GM23338 (cell line): ENCODE data around the gene RAB34. TPM values are rescaled to one million over a fixed set of nuclear protein-coding genes. Genes with fewer than 3 reads are reported as not detected.
A peak's percentile ranks its signal among the peaks of the same experiment; 100 is the strongest.

ENCODE experiments used
- ATAC-seq: fragments of 200-7000 bp; cut with Tn5 transposase; 3 replicates; pipeline ENCODE4 v1.9.1; 2020
- DNase-seq: peaks from one replicate; pipeline ENCODE4 v3.0.0-alpha.2; 2015; ENCODE audit warnings: low spot score
- H2AFZ ChIP-seq: fragments of 200-600 bp; sonication (generic); 2 replicates; pipeline ENCODE4 v1.8.0; 2016; ENCODE audit warnings: antibody characterized with exemption, mild to moderate bottlenecking, moderate library complexity
- H3F3A ChIP-seq: fragments of 200-600 bp; sonication (generic); replicated peaks from 2 replicates; pipeline ENCODE4 v1.8.0; 2017; ENCODE audit warnings: antibody characterized with exemption, mixed run types, low read depth
- H3K27ac ChIP-seq: fragments of 200-600 bp; sonication (generic); 2 replicates; pipeline ENCODE4 v1.6.1; 2016; ENCODE audit warnings: low read depth
- H3K27me3 ChIP-seq: fragments of 200-600 bp; sonication (generic); 2 replicates; pipeline ENCODE4 v1.8.0; 2016; ENCODE audit warnings: mild to moderate bottlenecking, mixed run types, moderate library complexity; ENCODE audit not compliant: insufficient read depth
- H3K36me3 ChIP-seq: fragments of 200-600 bp; sonication (generic); 2 replicates; pipeline ENCODE4 v1.8.0; 2016; ENCODE audit warnings: mild to moderate bottlenecking; ENCODE audit not compliant: insufficient read depth
- H3K4me1 ChIP-seq: fragments of 200-600 bp; sonication (generic); 2 replicates; pipeline ENCODE4 v1.8.0; 2016; ENCODE audit warnings: mild to moderate bottlenecking, moderate library complexity; ENCODE audit not compliant: insufficient read depth
- H3K4me2 ChIP-seq: fragments of 200-600 bp; sonication (generic); 2 replicates; pipeline ENCODE4 v1.7.1; 2017; ENCODE audit warnings: mixed run types
- H3K4me3 ChIP-seq: fragments of 200-600 bp; sonication (generic); 2 replicates; pipeline ENCODE4 v1.6.1; 2016; ENCODE audit warnings: mixed run types
- H3K79me2 ChIP-seq: fragments of 200-600 bp; sonication (generic); replicated peaks from 2 replicates; pipeline ENCODE4 v1.8.0; 2017; ENCODE audit warnings: mild to moderate bottlenecking; ENCODE audit not compliant: insufficient read depth
- H3K9me2 ChIP-seq: fragments of 200-600 bp; sonication (generic); 2 replicates; pipeline ENCODE4 v1.8.0; 2017; ENCODE audit not compliant: insufficient read depth
- H4K20me1 ChIP-seq: fragments of 200-600 bp; sonication (generic); replicated peaks from 2 replicates; pipeline ENCODE4 v1.8.0; 2017; ENCODE audit warnings: mild to moderate bottlenecking; ENCODE audit not compliant: insufficient read depth
- H3K27ac Mint-ChIP-seq: 2 replicates; pipeline ENCODE4 v1.8.0; 2020; ENCODE audit warnings: inconsistent platforms, mild to moderate bottlenecking, moderate library complexity, mixed read lengths
- H3K27me3 Mint-ChIP-seq: 3 replicates; pipeline ENCODE4 v1.8.0; 2022; ENCODE audit warnings: low read depth, mild to moderate bottlenecking, moderate library complexity, mixed read lengths, inconsistent platforms; ENCODE audit not compliant: insufficient read depth, poor library complexity
- H3K36me3 Mint-ChIP-seq: 3 replicates; pipeline ENCODE4 v1.8.0; 2021; ENCODE audit warnings: low read depth, mild to moderate bottlenecking, inconsistent platforms, moderate library complexity, mixed read lengths
- H3K4me1 Mint-ChIP-seq: 3 replicates; pipeline ENCODE4 v1.8.0; 2020; ENCODE audit warnings: mild to moderate bottlenecking, inconsistent platforms, mixed read lengths
- H3K4me3 Mint-ChIP-seq: 3 replicates; pipeline ENCODE4 v1.8.0; 2021; ENCODE audit warnings: moderate library complexity, mild to moderate bottlenecking, inconsistent platforms, mixed read lengths
- H3K9me3 Mint-ChIP-seq: 3 replicates; pipeline ENCODE4 v1.8.0; 2020; ENCODE audit warnings: moderate library complexity, mild to moderate bottlenecking, inconsistent platforms, mixed read lengths
- CTCF ChIP-seq, 2 experiments: fragments of 200-600 bp in 1 of 2; sonication (generic) in 1 of 2; conservative IDR thresholded peaks; 2 replicates each; pipeline versions ENCODE4 v1.5.1 to v1.6.1; 2016 to 2017; ENCODE audit warnings: antibody characterized with exemption in 2 of 2, low read depth in 2 of 2, mild to moderate bottlenecking in 2 of 2, moderate library complexity in 1 of 2
- JUNB ChIP-seq: IDR thresholded peaks from one replicate; pipeline ENCODE4 v1.6.1; 2016; ENCODE audit warnings: antibody characterized with exemption; ENCODE audit not compliant: unreplicated experiment
- POLR2AphosphoS5 ChIP-seq: IDR thresholded peaks from 2 replicates; pipeline ENCODE4 v1.6.1; 2016; ENCODE audit warnings: antibody characterized with exemption, low read depth
- REST ChIP-seq: IDR thresholded peaks from one replicate; pipeline ENCODE4 v1.6.1; 2018; ENCODE audit warnings: antibody characterized with exemption; ENCODE audit not compliant: unreplicated experiment
- STAT1 ChIP-seq: IDR thresholded peaks from one replicate; pipeline ENCODE4 v1.6.1; 2016; ENCODE audit warnings: antibody characterized with exemption; ENCODE audit not compliant: unreplicated experiment
- ZNF462 ChIP-seq: fragments of 250-450 bp; sonication (Bioruptor Pico); IDR thresholded peaks from 2 replicates; pipeline ENCODE4 v1.5.0; 2020; ENCODE audit warnings: mild to moderate bottlenecking, moderate library complexity
- polyA plus RNA-seq: library from polyadenylated mRNA; unstranded; fragments of >200 nt; fragmentation: Nextera tagmentation; extraction: Ambion mirVana; gene quantifications from 2 replicates; pipeline ENCODE4 v1.2.1, GENCODE V29; 2016
- total RNA-seq: library from RNA; depleted of rRNA; stranded (reverse); fragments of >200 nt; shearing (Covaris generic); gene quantifications from 2 replicates; pipeline ENCODE4 v1.2.3, GENCODE V29; 2014

RAB34 gene
- total and polyA plus RNA-seq, 2 experiments from 2014 or later = 184 to 394 TPM

GRCh38 chr17:28712032-28712704 lies 5.5 kb downstream of the RAB34 start:
- no peaks in the 10 kb centered on the region for H3K9me2 ChIP-seq
- H4K20me1 ChIP-seq = peaks cover 10% of the 10 kb centered on the region; the same call in 1 of the 2 replicates
- H3K27ac Mint-ChIP-seq = peak overlapping the region; percentile 97
- peak overlapping the region; percentile 72 for H3K4me3 ChIP-seq
- peaks cover 37% of the 10 kb centered on the region for H3K4me1 Mint-ChIP-seq
- peak overlapping the region; percentile 80 for H2AFZ ChIP-seq
- H3K36me3 Mint-ChIP-seq = peaks cover 54% of the 10 kb centered on the region
- no peaks in the 10 kb centered on the region; the same call in 2 of the 3 replicates for H3K9me3 Mint-ChIP-seq
- H3K27me3 ChIP-seq = no peaks in the 10 kb centered on the region
- ATAC-seq (peak; percentile 42), DNase-seq (peak; percentile 83)
- H3F3A ChIP-seq = peaks cover 53% of the 10 kb centered on the region
- H3K4me3 Mint-ChIP-seq = peak overlapping the region; percentile 97
- H3K27me3 Mint-ChIP-seq = peaks cover 23% of the 10 kb centered on the region
- H3K27ac ChIP-seq = peak overlapping the region; percentile 99
- H3K36me3 ChIP-seq = peaks cover 13% of the 10 kb centered on the region; the same call in 1 of the 2 replicates
- H3K4me2 ChIP-seq = peak overlapping the region; percentile 91
- peaks cover 30% of the 10 kb centered on the region for H3K4me1 ChIP-seq
- H3K79me2 ChIP-seq = peaks cover 39% of the 10 kb centered on the region
- TF ChIP-seq CTCF (conservative IDR thresholded peaks at IDR 0.05; ENCODE audit: low read depth in 2 of 2) = 0 out of 4 replicates have a peak, but pooled peaks of 1 of the 2 experiments have one; percentile 10
- no peak; the same call in none of the 2 replicates for TF ChIP-seq POLR2AphosphoS5

GRCh38 chr17:28711723-28712031 lies 6.0 kb downstream of the RAB34 start, which contains the start of gene PROCA1:
TSS of gene PROCA1 (minus strand) at chr17:28711888. CDS start at chr17:28711660, 228 bp downstream.
- peak within 1 kb of the TSS; percentile 99 for H3K27ac Mint-ChIP-seq
- H3K4me3 Mint-ChIP-seq = peak within 1 kb of the TSS; percentile 97
- peak; percentile 81 for DNase-seq
- peaks cover 38% of the 10 kb centered on the region for H3K4me1 Mint-ChIP-seq
- no peaks in the 10 kb centered on the region for H3K27me3 ChIP-seq
- peak within 1 kb of the TSS; percentile 91 for H3K4me2 ChIP-seq
- no peaks in the 10 kb centered on the region for H3K9me2 ChIP-seq
- TF ChIP-seq POLR2AphosphoS5 = no peak; the same call in 1 of the 2 replicates
- TF ChIP-seq STAT1 = no peak
- TF ChIP-seq JUNB = no peak
- no peak for TF ChIP-seq REST
- no peak for TF ChIP-seq ZNF462 (CRISPR knock-in tag)
- H3K36me3 Mint-ChIP-seq = peaks cover 54% of the 10 kb centered on the region
- peaks cover 53% of the 10 kb centered on the region for H3F3A ChIP-seq
- H3K4me3 ChIP-seq = peak within 1 kb of the TSS; percentile 72
- peaks cover 10% of the 10 kb centered on the region; the same call in 1 of the 2 replicates for H4K20me1 ChIP-seq
- peaks cover 13% of the 10 kb centered on the region; the same call in 1 of the 2 replicates for H3K36me3 ChIP-seq
- peaks cover 34% of the 10 kb centered on the region for H3K79me2 ChIP-seq
- peak; percentile 46 for ATAC-seq
- H3K27ac ChIP-seq = peak within 1 kb of the TSS; percentile 100
- H3K9me3 Mint-ChIP-seq = no peaks in the 10 kb centered on the region; the same call in 2 of the 3 replicates
- H3K4me1 ChIP-seq = peaks cover 32% of the 10 kb centered on the region
- peak within 1 kb of the TSS; percentile 80 for H2AFZ ChIP-seq
- H3K27me3 Mint-ChIP-seq = peaks cover 23% of the 10 kb centered on the region
